H1 (cell line): ENCODE results near the gene SYT15. TPM values are rescaled to one million over a fixed set of nuclear protein-coding genes. Genes with fewer than 3 reads are reported as not detected.
A peak's percentile ranks its signal among the peaks of the same experiment; 100 is the strongest.

ENCODE experiments used
- RAD21 ChIP-seq, 2 experiments: IDR thresholded peaks in 1 of 2; conservative IDR thresholded peaks in 1 of 2; 2 replicates each; pipeline ENCODE4 v1.6.1; 2011; ENCODE audit warnings: low read depth in 2 of 2, low read length in 2 of 2, improper control_type of control experiment in 1 of 2, inconsistent platforms in 1 of 2, mild to moderate bottlenecking in 1 of 2, moderate library complexity in 1 of 2
- polyA plus RNA-seq, 7 experiments: library from polyadenylated mRNA; depleted of rRNA in 3 of 7; stranded (reverse) in 5 of 7; unstranded in 2 of 7; fragments of >200 nt in 5 of 7; fragments of 200-250 nt in 2 of 7; gene quantifications; 1 replicate in 5 of 7; 2 replicates in 1 of 7; 4 replicates in 1 of 7; pipeline versions ENCODE4 v1.2.1 to v1.2.3, GENCODE V29; 2011 to 2013; ENCODE audit warnings: missing spikeins in 2 of 7, mixed read lengths in 2 of 7
- total RNA-seq: library from RNA; stranded (reverse); fragmentation: NEBNext Ultra II Directional; extraction: Animal tissue kit (Norgen Biotek cat#: 25700); gene quantifications from 2 replicates; pipeline ENCODE4 v1.2.1, GENCODE V29; 2021
- TF ChIP-seq, protein P1 (sequence below): fragments of 300-600 bp; sonication (generic); IDR thresholded peaks from 2 replicates; pipeline ENCODE4 v1.7.1; 2012; ENCODE audit warnings: low read length, moderate library complexity, mild to moderate bottlenecking, inconsistent platforms; ENCODE audit not compliant: insufficient replicate concordance
- TF ChIP-seq, protein P2 (sequence below), 3 experiments: IDR thresholded peaks; 1 replicate in 2 of 3; 2 replicates in 1 of 3; pipeline versions ENCODE4 v1.5.1 to v1.6.1; 2011; ENCODE audit warnings: low read length in 3 of 3, mild to moderate bottlenecking in 3 of 3, inconsistent platforms in 2 of 3, low read depth in 1 of 3, moderate library complexity in 1 of 3; ENCODE audit not compliant: insufficient read depth in 1 of 3; ENCODE audit errors: control extremely low read depth in 1 of 3

The SYT15 gene
- total and polyA plus RNA-seq, 2 of the 8 experiments (the other 6 are each of a cell fraction or from before 2014, with no cell fraction given), result 0.39 to 0.61 TPM

DNA sequence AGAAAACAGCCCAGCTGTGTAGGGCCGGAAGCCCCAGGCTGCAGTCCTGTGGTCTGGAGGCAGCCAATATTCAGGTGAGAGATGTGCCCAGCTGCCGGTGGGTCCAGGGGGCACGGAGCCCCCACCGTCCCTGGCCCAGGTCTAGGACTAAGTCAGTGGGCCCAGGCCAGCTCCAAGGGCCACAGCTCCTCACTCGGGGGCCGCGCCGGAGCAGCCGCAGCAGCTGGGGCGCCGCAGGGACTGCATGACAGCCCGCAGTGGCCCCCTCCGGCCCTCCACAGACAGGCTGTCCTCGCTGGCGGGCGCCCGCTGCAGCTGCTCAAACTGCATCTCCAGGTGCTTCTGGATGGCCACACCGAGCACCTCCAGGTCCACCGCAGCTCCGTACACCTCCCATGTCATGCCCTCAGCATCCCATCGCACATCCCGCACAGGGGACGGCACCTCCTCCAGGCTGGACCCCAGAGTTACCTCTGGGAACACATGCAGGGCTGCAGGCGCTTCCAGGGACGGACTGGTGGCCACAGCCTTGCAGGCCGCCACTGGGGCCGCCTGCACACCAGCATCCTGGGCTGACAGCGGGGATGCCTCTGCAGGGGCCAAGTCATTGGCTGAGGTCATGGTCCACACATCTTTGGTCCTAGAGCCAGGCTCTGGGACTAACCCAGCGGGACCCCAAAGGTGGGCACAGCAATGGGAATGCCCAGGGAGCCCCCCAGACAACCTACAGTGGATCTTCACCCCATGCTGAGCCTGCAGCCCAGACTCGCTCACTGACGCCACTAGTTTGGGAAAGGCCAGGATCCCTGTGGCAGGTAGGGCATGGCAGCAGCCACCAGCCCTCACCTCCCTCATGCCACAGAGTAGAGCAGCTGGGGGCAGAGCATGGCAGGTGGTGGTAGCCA, 29.5 kb upstream of the SYT15 start (continued):
- TF ChIP-seq, protein P1, sequence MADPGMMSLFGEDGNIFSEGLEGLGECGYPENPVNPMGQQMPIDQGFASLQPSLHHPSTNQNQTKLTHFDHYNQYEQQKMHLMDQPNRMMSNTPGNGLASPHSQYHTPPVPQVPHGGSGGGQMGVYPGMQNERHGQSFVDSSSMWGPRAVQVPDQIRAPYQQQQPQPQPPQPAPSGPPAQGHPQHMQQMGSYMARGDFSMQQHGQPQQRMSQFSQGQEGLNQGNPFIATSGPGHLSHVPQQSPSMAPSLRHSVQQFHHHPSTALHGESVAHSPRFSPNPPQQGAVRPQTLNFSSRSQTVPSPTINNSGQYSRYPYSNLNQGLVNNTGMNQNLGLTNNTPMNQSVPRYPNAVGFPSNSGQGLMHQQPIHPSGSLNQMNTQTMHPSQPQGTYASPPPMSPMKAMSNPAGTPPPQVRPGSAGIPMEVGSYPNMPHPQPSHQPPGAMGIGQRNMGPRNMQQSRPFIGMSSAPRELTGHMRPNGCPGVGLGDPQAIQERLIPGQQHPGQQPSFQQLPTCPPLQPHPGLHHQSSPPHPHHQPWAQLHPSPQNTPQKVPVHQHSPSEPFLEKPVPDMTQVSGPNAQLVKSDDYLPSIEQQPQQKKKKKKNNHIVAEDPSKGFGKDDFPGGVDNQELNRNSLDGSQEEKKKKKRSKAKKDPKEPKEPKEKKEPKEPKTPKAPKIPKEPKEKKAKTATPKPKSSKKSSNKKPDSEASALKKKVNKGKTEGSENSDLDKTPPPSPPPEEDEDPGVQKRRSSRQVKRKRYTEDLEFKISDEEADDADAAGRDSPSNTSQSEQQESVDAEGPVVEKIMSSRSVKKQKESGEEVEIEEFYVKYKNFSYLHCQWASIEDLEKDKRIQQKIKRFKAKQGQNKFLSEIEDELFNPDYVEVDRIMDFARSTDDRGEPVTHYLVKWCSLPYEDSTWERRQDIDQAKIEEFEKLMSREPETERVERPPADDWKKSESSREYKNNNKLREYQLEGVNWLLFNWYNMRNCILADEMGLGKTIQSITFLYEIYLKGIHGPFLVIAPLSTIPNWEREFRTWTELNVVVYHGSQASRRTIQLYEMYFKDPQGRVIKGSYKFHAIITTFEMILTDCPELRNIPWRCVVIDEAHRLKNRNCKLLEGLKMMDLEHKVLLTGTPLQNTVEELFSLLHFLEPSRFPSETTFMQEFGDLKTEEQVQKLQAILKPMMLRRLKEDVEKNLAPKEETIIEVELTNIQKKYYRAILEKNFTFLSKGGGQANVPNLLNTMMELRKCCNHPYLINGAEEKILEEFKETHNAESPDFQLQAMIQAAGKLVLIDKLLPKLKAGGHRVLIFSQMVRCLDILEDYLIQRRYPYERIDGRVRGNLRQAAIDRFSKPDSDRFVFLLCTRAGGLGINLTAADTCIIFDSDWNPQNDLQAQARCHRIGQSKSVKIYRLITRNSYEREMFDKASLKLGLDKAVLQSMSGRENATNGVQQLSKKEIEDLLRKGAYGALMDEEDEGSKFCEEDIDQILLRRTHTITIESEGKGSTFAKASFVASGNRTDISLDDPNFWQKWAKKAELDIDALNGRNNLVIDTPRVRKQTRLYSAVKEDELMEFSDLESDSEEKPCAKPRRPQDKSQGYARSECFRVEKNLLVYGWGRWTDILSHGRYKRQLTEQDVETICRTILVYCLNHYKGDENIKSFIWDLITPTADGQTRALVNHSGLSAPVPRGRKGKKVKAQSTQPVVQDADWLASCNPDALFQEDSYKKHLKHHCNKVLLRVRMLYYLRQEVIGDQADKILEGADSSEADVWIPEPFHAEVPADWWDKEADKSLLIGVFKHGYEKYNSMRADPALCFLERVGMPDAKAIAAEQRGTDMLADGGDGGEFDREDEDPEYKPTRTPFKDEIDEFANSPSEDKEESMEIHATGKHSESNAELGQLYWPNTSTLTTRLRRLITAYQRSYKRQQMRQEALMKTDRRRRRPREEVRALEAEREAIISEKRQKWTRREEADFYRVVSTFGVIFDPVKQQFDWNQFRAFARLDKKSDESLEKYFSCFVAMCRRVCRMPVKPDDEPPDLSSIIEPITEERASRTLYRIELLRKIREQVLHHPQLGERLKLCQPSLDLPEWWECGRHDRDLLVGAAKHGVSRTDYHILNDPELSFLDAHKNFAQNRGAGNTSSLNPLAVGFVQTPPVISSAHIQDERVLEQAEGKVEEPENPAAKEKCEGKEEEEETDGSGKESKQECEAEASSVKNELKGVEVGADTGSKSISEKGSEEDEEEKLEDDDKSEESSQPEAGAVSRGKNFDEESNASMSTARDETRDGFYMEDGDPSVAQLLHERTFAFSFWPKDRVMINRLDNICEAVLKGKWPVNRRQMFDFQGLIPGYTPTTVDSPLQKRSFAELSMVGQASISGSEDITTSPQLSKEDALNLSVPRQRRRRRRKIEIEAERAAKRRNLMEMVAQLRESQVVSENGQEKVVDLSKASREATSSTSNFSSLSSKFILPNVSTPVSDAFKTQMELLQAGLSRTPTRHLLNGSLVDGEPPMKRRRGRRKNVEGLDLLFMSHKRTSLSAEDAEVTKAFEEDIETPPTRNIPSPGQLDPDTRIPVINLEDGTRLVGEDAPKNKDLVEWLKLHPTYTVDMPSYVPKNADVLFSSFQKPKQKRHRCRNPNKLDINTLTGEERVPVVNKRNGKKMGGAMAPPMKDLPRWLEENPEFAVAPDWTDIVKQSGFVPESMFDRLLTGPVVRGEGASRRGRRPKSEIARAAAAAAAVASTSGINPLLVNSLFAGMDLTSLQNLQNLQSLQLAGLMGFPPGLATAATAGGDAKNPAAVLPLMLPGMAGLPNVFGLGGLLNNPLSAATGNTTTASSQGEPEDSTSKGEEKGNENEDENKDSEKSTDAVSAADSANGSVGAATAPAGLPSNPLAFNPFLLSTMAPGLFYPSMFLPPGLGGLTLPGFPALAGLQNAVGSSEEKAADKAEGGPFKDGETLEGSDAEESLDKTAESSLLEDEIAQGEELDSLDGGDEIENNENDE, result no peak
- TF ChIP-seq, protein P2, sequence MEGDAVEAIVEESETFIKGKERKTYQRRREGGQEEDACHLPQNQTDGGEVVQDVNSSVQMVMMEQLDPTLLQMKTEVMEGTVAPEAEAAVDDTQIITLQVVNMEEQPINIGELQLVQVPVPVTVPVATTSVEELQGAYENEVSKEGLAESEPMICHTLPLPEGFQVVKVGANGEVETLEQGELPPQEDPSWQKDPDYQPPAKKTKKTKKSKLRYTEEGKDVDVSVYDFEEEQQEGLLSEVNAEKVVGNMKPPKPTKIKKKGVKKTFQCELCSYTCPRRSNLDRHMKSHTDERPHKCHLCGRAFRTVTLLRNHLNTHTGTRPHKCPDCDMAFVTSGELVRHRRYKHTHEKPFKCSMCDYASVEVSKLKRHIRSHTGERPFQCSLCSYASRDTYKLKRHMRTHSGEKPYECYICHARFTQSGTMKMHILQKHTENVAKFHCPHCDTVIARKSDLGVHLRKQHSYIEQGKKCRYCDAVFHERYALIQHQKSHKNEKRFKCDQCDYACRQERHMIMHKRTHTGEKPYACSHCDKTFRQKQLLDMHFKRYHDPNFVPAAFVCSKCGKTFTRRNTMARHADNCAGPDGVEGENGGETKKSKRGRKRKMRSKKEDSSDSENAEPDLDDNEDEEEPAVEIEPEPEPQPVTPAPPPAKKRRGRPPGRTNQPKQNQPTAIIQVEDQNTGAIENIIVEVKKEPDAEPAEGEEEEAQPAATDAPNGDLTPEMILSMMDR (IDR thresholded peaks at IDR 0.05; ENCODE audit: control extremely low read depth in 1 of 3, insufficient read depth in 1 of 3, low read depth in 1 of 3, low read length in 3 of 3), result peak in 2 of 3 experiments; percentile 35 to 48; a peak in 3 of 4 replicates
- TF ChIP-seq RAD21 (IDR thresholded peaks at IDR 0.05 in 1 of 2, conservative IDR thresholded peaks at IDR 0.05 in 1 of 2; ENCODE audit: low read depth in 2 of 2, low read length in 2 of 2), result peak; percentile 14 to 26; a peak in 1 of 4 replicates
- TF ChIP-seq, all 59 proteins: peak for 2
